ENCODE data around the gene SNX5.

GRCh38 chr20:18018100-18018499 lies 49.5 kb upstream of the SNX5 start:
- TF ChIP-seq CTCF (IDR thresholded peaks at IDR 0.05) = no peak
- TF ChIP-seq EP300 (IDR thresholded peaks at IDR 0.05) = no peak

All from suprapubic skin (tissue), 3 donors.